ENCODE measurements around the gene SLC1A3. TPM values are rescaled to one million over a fixed set of nuclear protein-coding genes. Genes with fewer than 3 reads are reported as not detected.
A peak's percentile ranks its signal among the peaks of the same experiment; 100 is the strongest.

SLC1A3 gene
- total RNA-seq, 2 donors from 2014 or later: 11.2 to 18.5 TPM

GRCh38 chr5:36610621-36611020 is 4.2 kb downstream of the SLC1A3 start:
- Histone ChIP-seq H3K36me3 (replicated peaks in 1 of 2; ENCODE audit: insufficient read depth in 1 of 2, low read depth in 2 of 2) (no peaks in the 10 kb centered on the region), H3K4me1 (no peaks in the 10 kb centered on the region), H3K27me3 (no peaks in the 10 kb centered on the region), H3K9me3 (no peaks in the 10 kb centered on the region), H3K27ac (no peak overlapping the region), H3K4me3 (no peak overlapping the region)
- WGBS, 2 donors: 50 to 57% methylated on average over 1 of the region's 1 CpG
- ATAC-seq (no peak), DNase-seq (no peak)
- intact Hi-C loops (cut with DNase I): no loop called here
- TF ChIP-seq POLR2A (IDR thresholded peaks at IDR 0.05): no peak
- TF ChIP-seq CTCF (IDR thresholded peaks at IDR 0.05): no peak

- TF ChIP-seq CTCF (IDR thresholded peaks at IDR 0.05) (no peak), POLR2A (IDR thresholded peaks at IDR 0.05) (no peak)
- H3K9me3 ChIP-seq: no peaks in the 10 kb centered on the region
- no peak for ATAC-seq
- H3K4me1 ChIP-seq: no peaks in the 10 kb centered on the region
- H3K27me3 ChIP-seq: no peaks in the 10 kb centered on the region
- intact Hi-C loops (cut with DNase I): no loop called here
- H3K27ac ChIP-seq: no peak overlapping the region
- peak in 1 of 4 donors; percentile 7 for DNase-seq
- WGBS, 2 donors: 77 to 78% methylated on average over 9 of the region's 9 CpGs
- no peaks in the 10 kb centered on the region for H3K36me3 ChIP-seq (replicated peaks in 1 of 2; ENCODE audit: insufficient read depth in 1 of 2, low read depth in 2 of 2)
- no peak overlapping the region for H3K4me3 ChIP-seq
These were observed 5.3 kb downstream of the SLC1A3 start for GRCh38 chr5:36611520-36612274.

GRCh38 chr5:36613241-36613640 is 6.8 kb downstream of the SLC1A3 start:
- no peaks in the 10 kb centered on the region for H3K9me3 ChIP-seq
- no peaks in the 10 kb centered on the region for H3K4me1 ChIP-seq
- H3K36me3 ChIP-seq (replicated peaks in 1 of 2; ENCODE audit: insufficient read depth in 1 of 2, low read depth in 2 of 2): no peaks in the 10 kb centered on the region
- TF ChIP-seq POLR2A (IDR thresholded peaks at IDR 0.05) (no peak), CTCF (IDR thresholded peaks at IDR 0.05) (no peak)
- DNase-seq (no peak), ATAC-seq (no peak)
- no peak overlapping the region for H3K4me3 ChIP-seq
- WGBS, 2 donors: 47 to 52% methylated on average over 6 to 8 of the region's 8 CpGs
- no peaks in the 10 kb centered on the region for H3K27me3 ChIP-seq
- H3K27ac ChIP-seq: no peak overlapping the region
- intact Hi-C loops (cut with DNase I): no loop called here

- Histone ChIP-seq H3K4me1 (no peaks in the 10 kb centered on the region), H3K36me3 (replicated peaks in 1 of 2; ENCODE audit: insufficient read depth in 1 of 2, low read depth in 2 of 2) (no peaks in the 10 kb centered on the region), H3K4me3 (no peak overlapping the region), H3K9me3 (no peaks in the 10 kb centered on the region), H3K27ac (no peak overlapping the region), H3K27me3 (no peaks in the 10 kb centered on the region)
- intact Hi-C loops (cut with DNase I): no loop called here
- WGBS, 2 donors: 72 to 81% methylated on average over 7 of the region's 7 CpGs
- ATAC-seq (no peak), DNase-seq (no peak)
- no peak for TF ChIP-seq POLR2A (IDR thresholded peaks at IDR 0.05)
- no peak for TF ChIP-seq CTCF (IDR thresholded peaks at IDR 0.05)
These were observed 7.6 kb downstream of the SLC1A3 start for GRCh38 chr5:36613771-36614656.

All from body of pancreas (tissue), 4 donors.